Cardiac muscle cell (in vitro differentiated cells and primary cell): ENCODE measurements around the gene SACS. TPM values are rescaled to one million over a fixed set of nuclear protein-coding genes. Genes with fewer than 3 reads are reported as not detected.

Experiments used
- DNase-seq, 2 donors: peaks; one replicate each; pipeline versions ENCODE4 v3.0.0 to v3.0.0-alpha.2; 2010 to 2017; ENCODE audit warnings: low read depth in 1 of 2, low spot score in 1 of 2
- H3K27ac ChIP-seq: fragments of 200-600 bp; sonication (generic); 2 replicates; pipeline ENCODE4 v1.5.1; 2016
- H3K27me3 ChIP-seq: fragments of 200-600 bp; sonication (generic); 2 replicates; pipeline ENCODE4 v1.6.0; 2016; ENCODE audit warnings: control low read depth
- H3K36me3 ChIP-seq: fragments of 200-600 bp; sonication (generic); 2 replicates; pipeline ENCODE4 v1.5.1; 2016; ENCODE audit warnings: control low read depth
- H3K4me1 ChIP-seq: fragments of 200-600 bp; sonication (generic); 2 replicates; pipeline ENCODE4 v1.8.1; 2017; ENCODE audit warnings: low read depth, mild to moderate bottlenecking, mixed run types
- H3K4me3 ChIP-seq: fragments of 200-600 bp; sonication (generic); 2 replicates; pipeline ENCODE4 v1.5.1; 2016; ENCODE audit warnings: mild to moderate bottlenecking
- H3K9me3 ChIP-seq: fragments of 200-600 bp; sonication (generic); 2 replicates; pipeline ENCODE4 v1.5.1; 2017; ENCODE audit warnings: low read depth, mild to moderate bottlenecking, control low read depth
- polyA plus RNA-seq: library from polyadenylated mRNA; unstranded; fragments of >200 nt; fragmentation: Nextera tagmentation; extraction: Ambion mirVana; gene quantifications from 2 replicates; pipeline ENCODE4 v1.2.1, GENCODE V29; 2016
- total RNA-seq: library from RNA; depleted of rRNA; stranded (reverse); fragments of >200 nt; gene quantifications from 2 replicates; pipeline ENCODE4 v1.2.3, GENCODE V29; 2016
- TF ChIP-seq, protein P1 (sequence below): IDR thresholded peaks from 2 replicates; pipeline ENCODE4 v1.5.1; 2012; ENCODE audit warnings: low read depth, mild to moderate bottlenecking, low read length

Gene SACS
- total and polyA plus RNA-seq, 2 experiments from 2014 or later: 5.1 to 34.9 TPM

DNA sequence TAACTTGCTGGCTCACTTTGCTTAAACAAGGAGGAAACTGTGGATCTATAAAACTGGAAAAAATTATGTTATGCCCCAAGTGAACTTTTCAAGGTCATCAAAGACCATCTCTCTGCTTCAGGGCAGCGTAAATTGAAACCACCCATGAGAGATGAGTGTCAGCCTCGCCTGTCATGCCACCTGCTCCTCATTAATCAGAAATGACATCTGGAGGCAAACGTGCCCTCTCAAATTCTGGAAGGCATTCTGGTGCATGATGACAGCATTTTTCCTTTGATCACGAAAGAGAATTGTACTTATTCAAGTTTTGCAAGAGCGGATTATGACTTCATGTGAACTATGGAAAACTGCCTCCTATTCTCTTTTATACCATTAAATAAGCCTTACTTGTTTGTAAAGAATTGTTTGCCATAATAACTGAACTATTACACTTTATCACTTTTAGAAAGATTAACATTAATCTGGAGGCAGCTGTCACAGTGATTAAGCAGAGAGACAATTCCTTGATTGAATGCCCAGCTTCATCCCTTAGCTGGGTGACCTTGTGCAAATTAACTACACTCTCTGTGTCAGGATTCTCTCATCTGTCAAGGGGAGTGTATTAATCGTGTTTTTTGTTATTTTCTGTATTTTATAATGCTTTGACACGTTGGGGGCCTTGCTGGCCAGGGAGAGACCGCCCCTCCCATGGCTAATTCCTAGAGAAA lies 17.0 kb upstream of the SACS start:
- Histone ChIP-seq H3K27me3 (no peaks in the 10 kb centered on the region), H3K4me3 (no peak overlapping the region), H3K36me3 (no peaks in the 10 kb centered on the region), H3K4me1 (no peaks in the 10 kb centered on the region), H3K9me3 (no peaks in the 10 kb centered on the region), H3K27ac (no peak overlapping the region)
- TF ChIP-seq, protein P1, sequence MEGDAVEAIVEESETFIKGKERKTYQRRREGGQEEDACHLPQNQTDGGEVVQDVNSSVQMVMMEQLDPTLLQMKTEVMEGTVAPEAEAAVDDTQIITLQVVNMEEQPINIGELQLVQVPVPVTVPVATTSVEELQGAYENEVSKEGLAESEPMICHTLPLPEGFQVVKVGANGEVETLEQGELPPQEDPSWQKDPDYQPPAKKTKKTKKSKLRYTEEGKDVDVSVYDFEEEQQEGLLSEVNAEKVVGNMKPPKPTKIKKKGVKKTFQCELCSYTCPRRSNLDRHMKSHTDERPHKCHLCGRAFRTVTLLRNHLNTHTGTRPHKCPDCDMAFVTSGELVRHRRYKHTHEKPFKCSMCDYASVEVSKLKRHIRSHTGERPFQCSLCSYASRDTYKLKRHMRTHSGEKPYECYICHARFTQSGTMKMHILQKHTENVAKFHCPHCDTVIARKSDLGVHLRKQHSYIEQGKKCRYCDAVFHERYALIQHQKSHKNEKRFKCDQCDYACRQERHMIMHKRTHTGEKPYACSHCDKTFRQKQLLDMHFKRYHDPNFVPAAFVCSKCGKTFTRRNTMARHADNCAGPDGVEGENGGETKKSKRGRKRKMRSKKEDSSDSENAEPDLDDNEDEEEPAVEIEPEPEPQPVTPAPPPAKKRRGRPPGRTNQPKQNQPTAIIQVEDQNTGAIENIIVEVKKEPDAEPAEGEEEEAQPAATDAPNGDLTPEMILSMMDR: no peak
- DNase-seq: no peak

- Histone ChIP-seq H3K36me3 (no peaks in the 10 kb centered on the region), H3K4me3 (no peak overlapping the region), H3K9me3 (no peaks in the 10 kb centered on the region), H3K27ac (no peak overlapping the region), H3K27me3 (no peaks in the 10 kb centered on the region), H3K4me1 (no peaks in the 10 kb centered on the region)
- TF ChIP-seq, protein P1: no peak
- DNase-seq: no peak
Measured at GRCh38 chr13:23449398-23450162, 16.1 kb upstream of the SACS start.

GRCh38 chr13:23447927-23448326 lies 14.4 kb upstream of the SACS start:
- TF ChIP-seq, protein P1: no peak
- Histone ChIP-seq H3K27ac (no peak overlapping the region), H3K27me3 (no peaks in the 10 kb centered on the region)

DNA sequence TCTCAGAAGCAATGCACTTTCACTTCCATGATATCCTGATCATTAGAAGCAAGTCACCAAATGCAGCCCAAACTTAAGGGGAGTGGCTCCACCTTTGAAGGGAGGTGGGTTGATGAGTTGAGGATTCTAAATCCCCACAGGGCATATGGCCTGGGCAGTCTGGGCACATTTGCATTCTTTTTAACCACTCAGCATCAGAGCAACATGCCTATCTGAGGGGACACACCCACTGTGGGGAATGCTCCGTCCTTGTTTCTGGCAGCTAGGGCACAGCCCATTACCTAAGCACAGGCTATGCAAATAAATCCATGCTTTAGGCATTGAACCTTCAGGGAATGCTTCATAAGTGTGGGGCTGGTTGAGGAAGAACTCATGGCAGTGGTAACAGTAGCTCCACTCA lies 12.3 kb upstream of the SACS start:
- DNase-seq: no peak
- no peak overlapping the region for H3K27ac ChIP-seq
- TF ChIP-seq, protein P1: no peak
- H3K36me3 ChIP-seq: no peaks in the 10 kb centered on the region
- no peak overlapping the region for H3K4me3 ChIP-seq
- no peaks in the 10 kb centered on the region for H3K27me3 ChIP-seq
- H3K9me3 ChIP-seq: no peaks in the 10 kb centered on the region
- no peaks in the 10 kb centered on the region for H3K4me1 ChIP-seq

More at GRCh38 chr13:23447927-23448326, 14.4 kb upstream of the SACS start:
- Histone ChIP-seq H3K9me3 (no peaks in the 10 kb centered on the region), H3K4me1 (no peaks in the 10 kb centered on the region), H3K36me3 (no peaks in the 10 kb centered on the region), H3K4me3 (no peak overlapping the region)
- peak in 1 of 2 donors; percentile 71 for DNase-seq

DNA sequence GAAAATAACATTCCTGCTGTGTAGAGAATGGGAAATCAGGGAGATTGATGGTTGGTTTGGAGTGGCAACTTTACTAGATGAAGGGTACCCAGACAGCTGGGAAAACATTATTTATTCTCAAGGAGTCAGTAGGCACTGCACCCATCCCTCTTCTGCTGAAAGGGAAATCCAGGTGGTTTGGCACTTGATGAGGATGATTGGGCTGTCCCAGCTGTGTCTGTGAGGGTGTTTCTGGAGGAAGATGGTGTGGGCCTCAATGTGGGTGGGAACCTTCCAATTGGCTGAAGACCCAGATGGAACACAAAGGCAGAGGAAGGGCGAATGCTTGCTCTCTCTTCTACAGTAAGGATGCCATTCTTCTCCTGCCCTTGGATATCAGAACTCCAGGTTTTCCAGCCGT lies 10.4 kb upstream of the SACS start:
- Histone ChIP-seq H3K4me1 (no peaks in the 10 kb centered on the region), H3K9me3 (no peaks in the 10 kb centered on the region), H3K36me3 (no peaks in the 10 kb centered on the region), H3K27ac (no peak overlapping the region), H3K27me3 (no peaks in the 10 kb centered on the region), H3K4me3 (no peak overlapping the region)
- no peak for DNase-seq
- TF ChIP-seq, protein P1: no peak
